Fibroblast of lung (primary cell): Measurements from ENCODE around the gene KIF6. TPM values are rescaled to one million over a fixed set of nuclear protein-coding genes. Genes with fewer than 3 reads are reported as not detected.
"Not testable (repeated sequence)": the region's sequence is repeated elsewhere in the genome, so short reads cannot be mapped to it uniquely, and the experiment has no call there.

ENCODE experiments used
- DNase-seq, 2 donors: peaks; one replicate each; pipeline versions ENCODE4 v3.0.0 to v3.0.0-alpha.2; 2010; ENCODE audit warnings: low read depth in 2 of 2
- H2AFZ ChIP-seq: 2 replicates; pipeline ENCODE4 v1.5.1; 2012; ENCODE audit warnings: low read length, control low read depth, inconsistent platforms
- H3K27ac ChIP-seq: 2 replicates; pipeline ENCODE4 v1.5.1; 2011; ENCODE audit warnings: low read length, control low read depth; ENCODE audit not compliant: insufficient read depth
- H3K27me3 ChIP-seq: 2 replicates; pipeline ENCODE4 v1.5.1; 2011; ENCODE audit warnings: mild to moderate bottlenecking, low read length; ENCODE audit not compliant: control insufficient read depth, insufficient read depth
- H3K36me3 ChIP-seq: 2 replicates; pipeline ENCODE4 v1.5.1; 2011; ENCODE audit warnings: low read length; ENCODE audit not compliant: control insufficient read depth, insufficient read depth
- H3K4me1 ChIP-seq: 2 replicates; pipeline ENCODE4 v1.5.1; 2011; ENCODE audit warnings: low read length; ENCODE audit not compliant: control insufficient read depth, insufficient read depth; ENCODE audit errors: extremely low read depth
- H3K4me2 ChIP-seq: 2 replicates; pipeline ENCODE4 v1.5.1; 2011; ENCODE audit warnings: low read length, control low read depth; ENCODE audit not compliant: insufficient read depth; ENCODE audit errors: extremely low read depth
- H3K4me3 ChIP-seq, 4 experiments: fragments of 200-600 bp in 1 of 4; sonication (generic) in 1 of 4; replicated peaks in 1 of 4; 2 replicates each; pipeline ENCODE4 v1.5.1; 2011 to 2016; ENCODE audit warnings: low read length in 4 of 4, low read depth in 3 of 4, mild to moderate bottlenecking in 3 of 4, control low read depth in 2 of 4, inconsistent platforms in 1 of 4, mixed read lengths in 1 of 4; ENCODE audit not compliant: insufficient read depth in 1 of 4; ENCODE audit errors: control extremely low read depth in 1 of 4
- H3K79me2 ChIP-seq: 2 replicates; pipeline ENCODE4 v1.5.1; 2012; ENCODE audit warnings: mild to moderate bottlenecking, low read length, inconsistent platforms; ENCODE audit not compliant: control insufficient read depth, insufficient read depth
- H3K9ac ChIP-seq: 2 replicates; pipeline ENCODE4 v1.5.1; 2011; ENCODE audit warnings: mild to moderate bottlenecking, low read length, control low read depth; ENCODE audit not compliant: insufficient read depth
- H3K9me3 ChIP-seq: 2 replicates; pipeline ENCODE4 v1.5.1; 2012; ENCODE audit warnings: low read depth, low read length; ENCODE audit not compliant: control insufficient read depth, insufficient read depth
- H4K20me1 ChIP-seq: 2 replicates; pipeline ENCODE4 v1.5.1; 2011; ENCODE audit warnings: low read length; ENCODE audit not compliant: control insufficient read depth, insufficient read depth; ENCODE audit errors: extremely low read depth
- CTCF ChIP-seq, 2 donors: IDR thresholded peaks in 1 of 2; conservative IDR thresholded peaks in 1 of 2; 1 replicate in 1 of 2; 2 replicates in 1 of 2; pipeline ENCODE4 v1.5.1; 2011 to 2012; ENCODE audit warnings: low read length in 2 of 2, control low read depth in 1 of 2, inconsistent platforms in 1 of 2, low read depth in 1 of 2, mild to moderate bottlenecking in 1 of 2
- EZH2 ChIP-seq: IDR thresholded peaks from 2 replicates; pipeline ENCODE4 v1.5.1; 2012; ENCODE audit warnings: low read length, control low read depth, mild to moderate bottlenecking; ENCODE audit errors: missing control alignments
- polyA plus RNA-seq, 2 donors: library from polyadenylated mRNA; depleted of rRNA in 1 of 2; stranded (reverse) in 1 of 2; unstranded in 1 of 2; fragments of >200 nt; gene quantifications; 2 replicates each; pipeline ENCODE4 v1.2.1, GENCODE V29; 2011 to 2012; ENCODE audit warnings: missing spikeins in 1 of 2
- total RNA-seq: library from RNA; depleted of rRNA; stranded (reverse); fragments of >200 nt; gene quantifications from 2 replicates; pipeline ENCODE4 v1.2.1, GENCODE V29; 2014

KIF6 gene
- total and polyA plus RNA-seq, 2 donors (not counting 1 experiment from before 2014, with no cell fraction given), result 0.24 to 0.83 TPM

GRCh38 chr6:39488255-39488879 lies 236.8 kb downstream of the KIF6 start:
- H3K4me3 ChIP-seq, result no peak overlapping the region
- no peaks in the 10 kb centered on the region for H3K9me3 ChIP-seq
- DNase-seq, result no peak
- no peaks in the 10 kb centered on the region for H4K20me1 ChIP-seq
- no peaks in the 10 kb centered on the region for H3K36me3 ChIP-seq
- H3K9ac ChIP-seq, result no peak overlapping the region
- TF ChIP-seq EZH2 (no peak), CTCF (conservative IDR thresholded peaks at IDR 0.05 in 1 of 2, IDR thresholded peaks at IDR 0.05 in 1 of 2; ENCODE audit: low read depth in 1 of 2, low read length in 2 of 2) (no peak)
- no peaks in the 10 kb centered on the region for H3K79me2 ChIP-seq
- H3K4me2 ChIP-seq, result no peak overlapping the region
- no peaks in the 10 kb centered on the region for H3K4me1 ChIP-seq
- H2AFZ ChIP-seq, result no peak overlapping the region
- no peak overlapping the region for H3K27ac ChIP-seq
- H3K27me3 ChIP-seq, result peaks cover 2% of the 10 kb centered on the region

DNA sequence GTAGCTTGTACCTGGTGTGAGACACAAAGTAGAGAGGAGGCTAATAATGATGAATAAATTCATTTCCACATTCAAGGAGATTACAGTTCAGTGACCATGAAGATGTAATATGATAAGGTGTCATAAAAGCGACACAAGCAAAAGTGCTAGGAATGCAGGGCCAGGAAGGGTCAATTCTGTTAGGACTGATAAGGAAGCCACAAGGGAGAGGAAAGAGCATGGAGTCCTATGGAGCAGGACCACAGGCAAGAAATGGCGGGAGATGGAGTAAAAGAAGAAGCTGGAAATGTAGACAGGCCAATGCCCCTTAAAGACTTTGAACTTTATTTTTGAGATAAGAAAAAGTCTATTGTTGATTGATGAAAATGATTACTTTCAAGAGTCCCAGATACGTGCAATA lies 240.9 kb downstream of the KIF6 start:
- TF ChIP-seq CTCF (conservative IDR thresholded peaks at IDR 0.05 in 1 of 2, IDR thresholded peaks at IDR 0.05 in 1 of 2; ENCODE audit: low read depth in 1 of 2, low read length in 2 of 2) (no peak), EZH2 (no peak)
- H3K9ac ChIP-seq, result no peak overlapping the region
- H3K9me3 ChIP-seq, result no peaks in the 10 kb centered on the region
- no peak overlapping the region for H3K4me3 ChIP-seq
- H3K27ac ChIP-seq, result no peak overlapping the region
- H4K20me1 ChIP-seq, result no peaks in the 10 kb centered on the region
- H3K36me3 ChIP-seq, result no peaks in the 10 kb centered on the region
- H2AFZ ChIP-seq, result no peak overlapping the region
- no peak overlapping the region for H3K4me2 ChIP-seq
- H3K79me2 ChIP-seq, result no peaks in the 10 kb centered on the region
- H3K27me3 ChIP-seq, result no peaks in the 10 kb centered on the region
- no peaks in the 10 kb centered on the region for H3K4me1 ChIP-seq
- DNase-seq, result no peak

- H3K9ac ChIP-seq, H3K9me3 ChIP-seq, H4K20me1 ChIP-seq, H3K4me1 ChIP-seq, H3K36me3 ChIP-seq, DNase-seq, H3K4me2 ChIP-seq, H3K79me2 ChIP-seq, H3K27ac ChIP-seq, H3K27me3 ChIP-seq, H2AFZ ChIP-seq, H3K4me3 ChIP-seq: not testable (repeated sequence)
These were observed 245.4 kb downstream of the KIF6 start for GRCh38 chr6:39479819-39480218.
